GM19238 (cell line): ENCODE measurements around the gene FOXB2.
"Not testable (repeated sequence)": the region's sequence is repeated elsewhere in the genome, so short reads cannot be mapped to it uniquely, and the experiment has no call there.

Source experiments
- DNase-seq: peaks from one replicate; pipeline ENCODE4 v3.0.0; 2011; ENCODE audit warnings: low spot score; ENCODE audit not compliant: insufficient read length

FOXB2 gene

GRCh38 chr9:77016121-77016525, 3.3 kb upstream of the FOXB2 start:
- DNase-seq = no peak

- no peak for DNase-seq
These were observed 2.6 kb upstream of the FOXB2 start for GRCh38 chr9:77016526-77017504.

DNA sequence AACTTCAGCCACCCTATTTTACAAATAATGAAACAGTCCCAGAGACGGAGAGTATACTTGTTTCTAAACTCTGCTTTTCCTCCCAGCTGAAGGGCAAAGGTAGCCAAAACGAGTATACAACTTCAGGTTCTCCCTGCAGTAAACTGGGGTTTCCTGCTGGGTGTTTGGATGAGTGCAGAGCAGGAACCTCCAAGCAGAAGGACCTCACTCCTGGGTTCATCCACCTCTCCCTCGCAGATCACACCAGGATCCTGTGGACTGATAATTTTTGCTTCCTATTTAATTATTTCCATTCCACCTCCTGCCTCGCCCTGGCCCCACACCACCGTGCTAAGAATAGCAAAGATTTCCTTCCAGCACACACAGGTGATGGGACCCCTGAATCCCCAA, 2.0 kb upstream of the FOXB2 start:
- DNase-seq = no peak

DNA sequence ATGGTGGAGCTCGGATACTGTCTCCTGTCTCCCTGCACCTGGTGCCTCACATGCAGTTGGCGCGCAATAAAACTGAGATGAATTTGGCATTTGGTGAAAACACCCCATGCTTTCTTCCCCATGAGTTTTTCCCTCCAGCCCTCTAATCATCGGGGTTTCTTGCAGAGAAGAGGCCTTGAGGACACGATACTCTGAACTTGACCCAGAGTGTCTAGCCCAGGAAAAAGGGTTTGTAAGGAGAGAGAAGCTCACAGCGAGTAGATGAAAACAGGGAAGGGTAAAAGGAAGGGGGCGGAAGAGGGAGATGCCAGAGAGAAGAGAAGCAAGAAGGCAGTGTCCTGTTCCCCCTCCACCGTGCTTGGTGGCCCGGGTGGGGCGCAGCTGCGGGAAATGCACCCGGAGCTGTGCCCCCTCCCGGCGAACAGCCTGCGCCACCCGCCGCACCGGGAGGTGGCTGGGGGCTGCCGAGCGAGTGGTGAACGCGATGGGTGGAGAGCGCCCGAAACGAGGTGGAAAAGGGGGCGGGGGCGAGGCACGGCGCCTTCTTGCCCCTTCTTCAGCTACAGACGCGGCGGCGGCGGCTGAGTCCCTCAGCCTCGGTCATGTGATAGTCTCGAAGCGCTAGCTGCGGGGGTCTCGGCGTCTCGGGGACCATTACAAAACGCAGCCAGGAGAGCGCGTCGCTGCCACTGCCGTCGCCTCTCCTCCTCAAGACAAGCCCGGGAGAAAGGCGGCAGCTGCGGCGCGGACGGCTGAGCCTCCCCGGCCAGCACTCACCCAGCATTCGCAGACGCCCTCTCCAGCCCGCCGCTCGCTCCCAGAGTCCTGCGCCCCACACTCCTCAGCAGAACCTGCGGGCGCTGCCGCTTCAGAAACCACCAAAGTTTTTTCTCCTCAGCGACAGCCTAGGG, 1.1 kb upstream of the FOXB2 start:
- no peak for DNase-seq

DNA sequence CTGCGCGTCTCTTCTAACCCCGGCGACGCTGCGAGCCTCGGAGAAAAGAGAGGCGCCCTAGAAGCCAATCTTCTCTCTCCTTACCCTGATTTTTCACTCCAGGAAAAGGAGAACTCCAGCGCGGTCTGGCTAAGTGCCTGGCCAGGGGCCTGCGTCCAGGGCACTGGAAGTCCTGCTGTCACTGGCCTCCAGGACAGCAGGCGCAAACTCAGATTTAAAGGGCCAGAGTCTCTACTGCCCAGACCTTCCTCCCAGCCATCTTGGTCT, 553 bp upstream of the FOXB2 start:
- DNase-seq = no peak

- no peak for DNase-seq
These were observed 514 bp downstream of the FOXB2 start for GRCh38 chr9:77019926-77020412.

DNA sequence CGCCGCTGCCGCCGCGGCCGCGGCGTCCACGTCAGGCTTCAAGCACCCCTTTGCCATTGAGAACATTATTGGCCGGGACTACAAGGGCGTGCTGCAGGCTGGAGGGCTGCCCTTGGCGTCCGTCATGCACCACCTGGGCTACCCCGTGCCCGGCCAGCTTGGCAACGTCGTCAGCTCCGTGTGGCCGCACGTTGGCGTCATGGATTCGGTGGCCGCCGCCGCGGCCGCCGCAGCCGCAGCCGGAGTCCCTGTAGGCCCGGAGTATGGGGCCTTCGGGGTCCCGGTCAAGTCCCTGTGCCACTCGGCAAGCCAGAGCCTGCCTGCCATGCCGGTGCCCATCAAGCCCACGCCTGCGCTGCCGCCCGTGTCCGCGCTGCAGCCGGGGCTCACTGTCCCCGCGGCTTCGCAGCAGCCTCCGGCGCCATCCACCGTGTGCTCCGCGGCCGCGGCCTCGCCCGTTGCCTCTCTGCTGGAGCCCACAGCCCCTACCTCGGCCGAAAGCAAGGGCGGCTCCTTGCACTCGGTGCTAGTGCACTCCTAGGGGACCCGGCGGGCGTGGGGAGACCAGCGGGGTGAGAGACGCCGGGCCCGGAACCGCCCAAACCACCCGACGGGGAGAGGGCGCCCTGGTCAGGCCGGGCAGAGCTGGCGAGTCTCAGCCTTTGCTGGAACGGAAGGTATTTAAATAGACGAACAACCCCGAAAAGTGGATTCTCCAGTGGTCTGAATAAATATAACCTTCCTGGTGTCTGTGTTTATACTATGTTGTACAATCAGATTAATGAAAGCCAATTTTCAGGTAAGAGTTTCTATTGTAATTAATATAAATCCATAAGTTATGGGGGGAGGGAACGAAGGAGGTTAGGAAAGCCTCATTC, 1.2 kb downstream of the FOXB2 start:
- no peak for DNase-seq

GRCh38 chr9:77021291-77021894, 1.9 kb downstream of the FOXB2 start:
- DNase-seq = no peak

DNA sequence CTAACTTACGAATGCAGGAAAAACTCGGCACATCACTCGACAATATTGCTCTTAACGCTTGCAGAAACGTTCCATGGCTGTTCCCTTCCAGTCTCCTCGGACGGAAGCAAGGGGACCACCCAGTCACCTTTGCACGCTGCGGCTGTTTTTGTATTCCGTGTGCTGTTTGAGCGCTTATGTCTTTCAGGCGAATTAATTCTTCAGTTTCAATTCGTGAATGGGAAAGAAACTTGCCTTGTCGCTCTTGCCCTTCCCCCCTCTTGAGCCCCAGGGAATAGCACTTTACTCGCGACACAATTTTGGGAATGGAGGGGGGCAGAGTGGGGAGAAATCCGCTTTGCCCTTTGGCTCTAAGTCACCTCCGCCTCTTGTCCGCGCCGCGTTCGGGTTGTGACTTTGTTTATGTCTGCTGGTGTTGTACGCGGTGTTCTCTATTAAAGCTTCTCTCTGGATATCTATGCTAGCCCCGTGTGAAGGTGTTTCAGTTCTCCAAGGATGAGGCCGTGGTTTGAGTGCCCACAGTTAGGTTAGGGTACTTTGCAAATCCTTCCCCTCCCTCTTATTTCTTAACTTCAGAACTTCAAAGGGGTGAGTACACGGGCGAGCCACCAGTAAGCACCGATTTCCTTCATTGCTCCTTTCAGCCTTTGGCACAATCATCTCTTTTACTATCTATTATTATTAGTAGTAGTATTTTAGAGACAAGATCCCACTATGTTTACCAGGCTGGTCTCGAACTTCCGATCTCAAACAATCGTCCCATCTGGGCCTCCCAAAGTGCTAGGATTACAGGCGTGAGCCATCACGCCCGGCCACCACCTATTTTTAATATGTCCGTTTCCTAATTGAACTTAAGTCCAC, 2.7 kb downstream of the FOXB2 start:
- DNase-seq = no peak

- DNase-seq = no peak
These were observed 3.5 kb downstream of the FOXB2 start for GRCh38 chr9:77022783-77023440.

GRCh38 chr9:77023726-77024125, 4.3 kb downstream of the FOXB2 start:
- no peak for DNase-seq

DNA sequence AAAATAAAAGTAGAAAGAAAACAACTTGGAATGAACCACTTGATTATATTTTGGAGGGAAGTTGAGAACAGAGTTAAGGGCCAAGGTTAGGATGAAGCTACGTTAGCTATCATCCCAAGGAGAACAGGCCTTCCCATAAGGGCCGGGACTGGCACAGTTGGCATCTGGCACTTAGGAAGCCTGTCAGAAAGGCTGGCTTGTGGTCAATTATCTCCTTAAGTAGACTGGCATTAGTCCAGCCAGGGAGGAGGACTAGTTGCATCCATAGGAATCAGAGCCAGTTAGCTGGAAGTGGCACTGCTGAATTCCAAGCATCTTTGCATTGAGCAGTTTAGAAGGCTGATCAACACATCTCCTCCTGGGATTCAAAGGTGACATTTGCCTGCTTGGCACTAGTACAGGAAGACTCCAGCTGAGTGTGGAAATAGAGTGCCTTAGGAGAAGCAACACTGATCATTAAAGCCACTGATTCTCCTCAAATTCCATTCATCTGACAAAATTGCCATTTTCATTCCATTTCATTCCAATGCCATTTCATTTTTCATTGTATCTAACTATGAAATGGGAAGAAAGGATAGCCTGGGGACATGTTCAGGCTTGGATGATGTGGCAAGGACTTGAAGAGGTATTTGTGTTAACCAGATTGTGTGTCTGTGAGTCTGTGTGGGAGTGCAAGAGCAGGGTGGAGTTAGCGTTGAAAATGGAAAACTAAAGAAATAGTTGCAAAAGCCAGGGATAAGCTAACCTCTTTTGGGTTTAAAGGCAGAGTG, 5.5 kb downstream of the FOXB2 start:
- DNase-seq = no peak

GRCh38 chr9:77028478-77028877, 9.0 kb downstream of the FOXB2 start:
- DNase-seq = no peak

- no peak for DNase-seq
These were observed 10.6 kb downstream of the FOXB2 start for GRCh38 chr9:77030045-77030444.

- DNase-seq = no peak
These were observed 19.0 kb downstream of the FOXB2 start for GRCh38 chr9:77038281-77039036.

GRCh38 chr9:77040340-77040739, 20.9 kb downstream of the FOXB2 start:
- DNase-seq = no peak

DNA sequence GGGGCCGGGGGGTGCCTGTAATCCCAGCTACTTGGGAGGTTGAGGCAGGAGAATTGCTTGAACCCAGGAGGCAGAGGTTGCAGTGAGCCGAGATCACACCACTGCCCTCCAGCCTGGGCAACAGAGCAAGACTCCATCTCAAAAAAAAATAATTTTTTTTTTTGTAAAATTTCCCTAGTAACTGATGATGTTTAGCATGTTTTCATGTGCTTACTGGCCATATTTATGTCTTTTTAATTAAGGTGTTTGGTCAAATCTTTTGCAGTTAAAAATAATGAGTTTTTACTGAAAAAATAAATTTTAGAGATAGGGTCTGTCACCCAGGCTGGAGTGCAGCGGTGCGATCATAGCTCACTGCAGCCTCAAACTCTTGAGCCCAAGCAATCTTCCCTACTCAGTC, 24.3 kb downstream of the FOXB2 start:
- not testable (repeated sequence) for DNase-seq

- DNase-seq = not testable (repeated sequence)
These were observed 41.2 kb downstream of the FOXB2 start for GRCh38 chr9:77060681-77061080.
